Measurements from ENCODE around the gene EIF5A. TPM values are rescaled to one million over a fixed set of nuclear protein-coding genes. Genes with fewer than 3 reads are reported as not detected.

Gene EIF5A
- total RNA-seq, 3 donors from 2014 or later (not counting 1 experiment from before 2014, with no cell fraction given): 483 to 608 (median 492) TPM

DNA sequence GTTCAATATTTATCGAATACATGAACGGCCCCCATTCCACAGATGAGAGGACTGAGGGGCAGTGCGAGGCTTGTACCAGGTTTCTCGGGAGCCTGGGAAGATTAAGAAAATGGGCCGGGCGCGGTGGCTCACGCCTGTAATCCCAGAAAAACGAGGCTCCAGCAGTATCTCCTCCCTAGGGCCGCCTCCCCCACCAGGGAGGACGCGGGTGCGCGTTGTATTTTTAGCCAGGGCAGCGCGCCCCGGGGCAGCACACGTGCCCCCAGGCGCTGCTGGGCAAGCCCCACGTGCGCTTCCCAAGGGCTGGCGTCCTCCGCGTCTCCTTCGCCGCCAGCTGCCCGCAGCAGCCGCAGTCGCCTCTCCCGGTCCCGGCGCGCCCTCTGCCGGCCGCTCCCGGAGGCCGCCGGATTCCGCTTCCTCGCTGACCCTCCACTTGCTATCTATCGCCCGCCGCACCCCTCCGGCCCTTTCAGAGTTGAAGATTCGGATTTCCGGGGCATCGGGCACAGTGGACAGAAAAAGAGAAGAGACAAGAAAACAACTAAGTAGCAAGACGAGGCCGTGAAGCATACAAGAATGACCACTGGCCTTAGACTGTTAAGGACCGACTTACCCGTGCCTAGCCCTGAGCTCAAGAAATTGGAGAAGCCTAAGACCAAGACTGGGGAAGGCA lies 11.1 kb upstream of the EIF5A start:
- H3K27me3 Mint-ChIP-seq (ENCODE audit: low read depth in 2 of 2): peaks cover 7 to 17% of the 10 kb centered on the region in 2 donors
- Histone ChIP-seq H3K27ac (ENCODE audit: low read length) (no peak overlapping the region), H3K27me3 (ENCODE audit: control insufficient read depth, insufficient read depth, low read length) (peaks cover 18% of the 10 kb centered on the region), H3K4me1 (ENCODE audit: control insufficient read depth, insufficient read depth, low read length) (peaks cover 28% of the 10 kb centered on the region), H3K9me3 (ENCODE audit: control insufficient read depth, insufficient read depth, low read length) (no peaks in the 10 kb centered on the region), H3K36me3 (ENCODE audit: control insufficient read depth, insufficient read depth, low read length) (no peaks in the 10 kb centered on the region), H3K4me3 (ENCODE audit: low read length) (no peak overlapping the region)
- intact Hi-C loops (cut with micrococcal nuclease): loop anchor here (1.0 kb wide), 1 partner anchor 16 kb away; no protein-coding TSS in a partner anchor
- WGBS (ENCODE audit: insufficient coverage): 5% methylated on average over 51 of the region's 51 CpGs
- H3K4me1 Mint-ChIP-seq: peaks cover 19 to 24% of the 10 kb centered on the region in 2 donors
- ATAC-seq (peak; percentile 46 to 63 (median 49)), DNase-seq (peak; percentile 71 to 83)
- no peaks in the 10 kb centered on the region for H3K9me3 Mint-ChIP-seq
- peak overlapping the region; percentile 95 for H3K4me3 Mint-ChIP-seq
- no peak overlapping the region for H3K27ac Mint-ChIP-seq
- TF ChIP-seq CTCF (IDR thresholded peaks at IDR 0.05): peak; percentile 92
- no peaks in the 10 kb centered on the region for H3K36me3 Mint-ChIP-seq

- no peaks in the 10 kb centered on the region for H3K27me3 ChIP-seq (ENCODE audit: control insufficient read depth, insufficient read depth, low read length)
- peaks cover 15 to 20% of the 10 kb centered on the region in 2 donors for H3K4me1 Mint-ChIP-seq
- no peaks in the 10 kb centered on the region for H3K9me3 Mint-ChIP-seq
- no peaks in the 10 kb centered on the region for H3K9me3 ChIP-seq (ENCODE audit: control insufficient read depth, insufficient read depth, low read length)
- H3K36me3 ChIP-seq (ENCODE audit: control insufficient read depth, insufficient read depth, low read length): no peaks in the 10 kb centered on the region
- H3K4me3 Mint-ChIP-seq: peak overlapping the region; percentile 21
- 97% methylated on average over 5 of the region's 7 CpGs for WGBS (ENCODE audit: insufficient coverage)
- no peak for TF ChIP-seq CTCF (IDR thresholded peaks at IDR 0.05)
- no peak overlapping the region for H3K27ac Mint-ChIP-seq
- H3K27me3 Mint-ChIP-seq (ENCODE audit: low read depth in 2 of 2): peaks cover 0 to 5% of the 10 kb centered on the region in 2 donors
- intact Hi-C loops (cut with micrococcal nuclease): no loop called here
- H3K4me1 ChIP-seq (ENCODE audit: control insufficient read depth, insufficient read depth, low read length): peaks cover 24% of the 10 kb centered on the region
- no peak overlapping the region for H3K4me3 ChIP-seq (ENCODE audit: low read length)
- H3K36me3 Mint-ChIP-seq: no peaks in the 10 kb centered on the region
- DNase-seq (no peak), ATAC-seq (no peak)
- H3K27ac ChIP-seq (ENCODE audit: low read length): no peak overlapping the region
Observed at GRCh38 chr17:7304179-7304578, 3.2 kb upstream of the EIF5A start.

GRCh38 chr17:7307686-7308624 lies 527 bp downstream of the EIF5A start:
- WGBS (ENCODE audit: insufficient coverage): under 1% methylated on average over 104 of the region's 104 CpGs
- intact Hi-C loops (cut with micrococcal nuclease): loop anchor here (1.0 to 5.0 kb wide), 7 partner anchors 21 to 534 kb away; partner anchors contain the start of genes ELP5, GABARAP, NEURL4 and POLR2A
- H3K4me1 Mint-ChIP-seq: peaks cover 46 to 57% of the 10 kb centered on the region in 2 donors

More at GRCh38 chr17:7307686-7308624, 527 bp downstream of the EIF5A start:
- H3K9me3 Mint-ChIP-seq: no peaks in the 10 kb centered on the region
- peaks cover 17% of the 10 kb centered on the region for H3K36me3 Mint-ChIP-seq
- H3K4me3 Mint-ChIP-seq: peak overlapping the region; percentile 95
- H3K27me3 ChIP-seq (ENCODE audit: control insufficient read depth, insufficient read depth, low read length): no peaks in the 10 kb centered on the region
- peak overlapping the region; percentile 99 for H3K27ac ChIP-seq (ENCODE audit: low read length)
- ATAC-seq: peak in 2 of 3 donors; percentile 2 to 6
- TF ChIP-seq CTCF (IDR thresholded peaks at IDR 0.05): no peak
- H3K36me3 ChIP-seq (ENCODE audit: control insufficient read depth, insufficient read depth, low read length): peaks cover 34% of the 10 kb centered on the region
- peak overlapping the region; percentile 91 to 99 for H3K27ac Mint-ChIP-seq
- H3K4me1 ChIP-seq (ENCODE audit: control insufficient read depth, insufficient read depth, low read length): peaks cover 46% of the 10 kb centered on the region
- peak; percentile 59 to 80 for DNase-seq
- H3K4me3 ChIP-seq (ENCODE audit: low read length): peak overlapping the region; percentile 88
- no peaks in the 10 kb centered on the region for H3K9me3 ChIP-seq (ENCODE audit: control insufficient read depth, insufficient read depth, low read length)
- H3K27me3 Mint-ChIP-seq (ENCODE audit: low read depth in 2 of 2): no peaks in the 10 kb centered on the region
